ENCODE results near the gene CNOT4.
"Not testable (repeated sequence)": the region's sequence is repeated elsewhere in the genome, so short reads cannot be mapped to it uniquely, and the experiment has no call there.

CNOT4 gene

GRCh38 chr7:135362871-135363270 is 147.0 kb downstream of the CNOT4 start:
- DNase-seq (ENCODE audit: low spot score) = no peak

- no peak for DNase-seq (ENCODE audit: low spot score)
Measured at GRCh38 chr7:135361788-135362187, 148.1 kb downstream of the CNOT4 start.

- no peak for DNase-seq (ENCODE audit: low spot score)
Measured at GRCh38 chr7:135359615-135360014, 150.3 kb downstream of the CNOT4 start.

GRCh38 chr7:135355377-135356048 is 154.4 kb downstream of the CNOT4 start:
- no peak for DNase-seq (ENCODE audit: low spot score)

- DNase-seq (ENCODE audit: low spot score) = no peak
Measured at GRCh38 chr7:135353832-135354231, 156.1 kb downstream of the CNOT4 start.

- no peak for DNase-seq (ENCODE audit: low spot score)
Measured at GRCh38 chr7:135352285-135352684, 157.6 kb downstream of the CNOT4 start.

- not testable (repeated sequence) for DNase-seq (ENCODE audit: low spot score)
Measured at GRCh38 chr7:135351070-135351469, 158.8 kb downstream of the CNOT4 start.

- peak; percentile 51 for DNase-seq (ENCODE audit: low spot score)
Measured at GRCh38 chr7:135349746-135350145, 160.2 kb downstream of the CNOT4 start.

- DNase-seq (ENCODE audit: low spot score) = no peak
Measured at GRCh38 chr7:135348493-135348892, 161.4 kb downstream of the CNOT4 start.

- DNase-seq (ENCODE audit: low spot score) = no peak
Measured at GRCh38 chr7:135343361-135343760, 166.5 kb downstream of the CNOT4 start.

- no peak for DNase-seq (ENCODE audit: low spot score)
Measured at GRCh38 chr7:135342887-135343286, 167.0 kb downstream of the CNOT4 start.

GRCh38 chr7:135341049-135341448 is 168.9 kb downstream of the CNOT4 start:
- no peak for DNase-seq (ENCODE audit: low spot score)

- DNase-seq (ENCODE audit: low spot score) = no peak
Measured at GRCh38 chr7:135337977-135338550, 171.8 kb downstream of the CNOT4 start.

- DNase-seq (ENCODE audit: low spot score) = no peak
Measured at GRCh38 chr7:135337506-135337905, 172.4 kb downstream of the CNOT4 start.

GRCh38 chr7:135335628-135336139 is 174.2 kb downstream of the CNOT4 start:
- peak; percentile 60 for DNase-seq (ENCODE audit: low spot score)

GRCh38 chr7:135334830-135335543 is 174.9 kb downstream of the CNOT4 start:
- no peak for DNase-seq (ENCODE audit: low spot score)

GRCh38 chr7:135333946-135334345 is 176.0 kb downstream of the CNOT4 start:
- no peak for DNase-seq (ENCODE audit: low spot score)

- DNase-seq (ENCODE audit: low spot score) = peak; percentile 61
Measured at GRCh38 chr7:135333200-135333599, 176.7 kb downstream of the CNOT4 start.

GRCh38 chr7:135330088-135330487 is 179.8 kb downstream of the CNOT4 start:
- DNase-seq (ENCODE audit: low spot score) = no peak

- no peak for DNase-seq (ENCODE audit: low spot score)
Measured at GRCh38 chr7:135328526-135328925, 181.4 kb downstream of the CNOT4 start.

GRCh38 chr7:135328053-135328452 is 181.8 kb downstream of the CNOT4 start:
- no peak for DNase-seq (ENCODE audit: low spot score)

- no peak for DNase-seq (ENCODE audit: low spot score)
Measured at GRCh38 chr7:135327458-135327857, 182.4 kb downstream of the CNOT4 start.

- no peak for DNase-seq (ENCODE audit: low spot score)
Measured at GRCh38 chr7:135326636-135327280, 183.1 kb downstream of the CNOT4 start.

Data from RKO (cell line).